Endothelial cell of umbilical vein (primary cell): ENCODE measurements around the gene RASGRP1. TPM values are rescaled to one million over a fixed set of nuclear protein-coding genes. Genes with fewer than 3 reads are reported as not detected.

Experiments
- BruUV-seq: library from RNA; stranded (reverse); fragments of 400-500 nt; replicated peaks from 2 replicates; lab custom pipeline; 2021; lab: Mats Ljungman, UMichigan
- CTCF ChIA-PET: fragments of 300-600, 350-600 bp; sonication (Branson Sonifier 250); formaldehyde crosslinking; loops from one replicate; lab custom pipeline; 2021; ENCODE audit warnings: antibody characterized with exemption, inconsistent platforms; lab: Charles Lee
- POLR2A ChIA-PET: fragments of 300-600, 350-600 bp; sonication (Branson Sonifier 250); formaldehyde crosslinking; loops from one replicate; lab custom pipeline; 2021; ENCODE audit warnings: antibody characterized with exemption, inconsistent platforms; lab: Charles Lee
- DNase-seq: peaks from one replicate; pipeline ENCODE4 v3.0.0-alpha.2; 2011; ENCODE audit warnings: low read depth, low spot score
- FAIRE-seq: peaks from 2 replicates; lab custom pipeline; 2011; peaks lifted over from hg19 to GRCh38; lab: Jason Lieb, UNC
- H2AFZ ChIP-seq: 2 replicates; pipeline ENCODE4 v1.6.0; 2012; ENCODE audit warnings: low read depth, low read length, control low read depth, inconsistent platforms
- H3K27ac ChIP-seq: 2 replicates; pipeline ENCODE4 v1.5.1; 2011; ENCODE audit warnings: low read depth, mild to moderate bottlenecking, control low read depth, low read length, moderate library complexity; ENCODE audit not compliant: insufficient read depth
- H3K27me3 ChIP-seq, 2 experiments: 2 replicates each; pipeline versions ENCODE4 v1.6.0 to v1.6.1; 2011; ENCODE audit warnings: low read length in 2 of 2, mixed read lengths in 1 of 2; ENCODE audit not compliant: control insufficient read depth in 2 of 2, insufficient read depth in 2 of 2
- H3K36me3 ChIP-seq, 2 experiments: 2 replicates in 1 of 2; 3 replicates in 1 of 2; pipeline ENCODE4 v1.5.1; 2011; ENCODE audit warnings: low read length in 2 of 2, mild to moderate bottlenecking in 1 of 2, moderate library complexity in 1 of 2; ENCODE audit not compliant: control insufficient read depth in 2 of 2, insufficient read depth in 2 of 2; ENCODE audit errors: extremely low read depth in 1 of 2
- H3K4me1 ChIP-seq: 3 replicates; pipeline ENCODE4 v1.5.1; 2011; ENCODE audit warnings: mild to moderate bottlenecking, low read length; ENCODE audit not compliant: control insufficient read depth, insufficient read depth; ENCODE audit errors: extremely low read depth
- H3K4me2 ChIP-seq: 2 replicates; pipeline ENCODE4 v1.6.1; 2011; ENCODE audit warnings: low read length, control low read depth, mixed read lengths; ENCODE audit not compliant: insufficient read depth
- H3K4me3 ChIP-seq, 3 experiments: fragments of 200-600 bp in 1 of 3; sonication (generic), shearing (Covaris generic) in 1 of 3; replicated peaks in 1 of 3; 2 replicates each; pipeline ENCODE4 v1.5.1; 2011 to 2016; ENCODE audit warnings: control low read depth in 3 of 3, low read length in 3 of 3, mild to moderate bottlenecking in 2 of 3, inconsistent platforms in 1 of 3, low read depth in 1 of 3, moderate library complexity in 1 of 3; ENCODE audit not compliant: insufficient read depth in 1 of 3
- H3K79me2 ChIP-seq: 2 replicates; pipeline ENCODE4 v1.6.0; 2012; ENCODE audit warnings: low read length, inconsistent platforms; ENCODE audit not compliant: control insufficient read depth, insufficient read depth
- H3K9ac ChIP-seq: replicated peaks from 2 replicates; pipeline ENCODE3; 2011; ENCODE audit warnings: low read length, control low read depth; ENCODE audit not compliant: insufficient read depth; ENCODE audit errors: extremely low read depth
- H3K9me1 ChIP-seq: replicated peaks from 3 replicates; pipeline ENCODE4 v1.6.0; 2011; ENCODE audit warnings: mild to moderate bottlenecking, low read length; ENCODE audit not compliant: control insufficient read depth, insufficient read depth; ENCODE audit errors: extremely low read depth
- H3K9me3 ChIP-seq: replicated peaks from 2 replicates; pipeline ENCODE4 v1.5.1; 2012; ENCODE audit warnings: low read length, inconsistent platforms; ENCODE audit not compliant: control insufficient read depth, insufficient read depth
- H4K20me1 ChIP-seq: replicated peaks from 2 replicates; pipeline ENCODE3; 2011; ENCODE audit warnings: mild to moderate bottlenecking, low read length; ENCODE audit not compliant: control insufficient read depth, insufficient read depth; ENCODE audit errors: extremely low read depth
- CTCF ChIP-seq, 2 donors: IDR thresholded peaks; 1 replicate in 1 of 2; 2 replicates in 1 of 2; pipeline ENCODE4 v1.5.1; 2011; ENCODE audit warnings: low read length in 2 of 2, mild to moderate bottlenecking in 2 of 2, moderate library complexity in 2 of 2, control low read depth in 1 of 2, inconsistent platforms in 1 of 2, low read depth in 1 of 2; ENCODE audit not compliant: insufficient read depth in 1 of 2; ENCODE audit errors: extremely low read depth in 1 of 2
- EZH2 ChIP-seq: IDR thresholded peaks from 2 replicates; pipeline ENCODE4 v1.6.1; 2012; ENCODE audit warnings: borderline replicate concordance, low read depth, mild to moderate bottlenecking, moderate library complexity, low read length, inconsistent platforms; ENCODE audit not compliant: severe bottlenecking
- FOS ChIP-seq: IDR thresholded peaks from 2 replicates; pipeline ENCODE4 v1.6.1; 2011; ENCODE audit warnings: mild to moderate bottlenecking, low read length, moderate library complexity, borderline replicate concordance; ENCODE audit not compliant: insufficient read depth
- GATA2 ChIP-seq: IDR thresholded peaks from 2 replicates; pipeline ENCODE4 v1.7.0; 2011; ENCODE audit warnings: low read depth, mild to moderate bottlenecking, moderate library complexity, mixed read lengths, low read length; ENCODE audit not compliant: insufficient read length, insufficient read depth
- JUN ChIP-seq: IDR thresholded peaks from 2 replicates; pipeline ENCODE4 v1.6.1; 2011; ENCODE audit warnings: borderline replicate concordance, low read depth; ENCODE audit not compliant: insufficient read length, insufficient read depth
- MAX ChIP-seq: IDR thresholded peaks from 2 replicates; pipeline ENCODE4 v1.6.1; 2011; ENCODE audit not compliant: insufficient read depth, insufficient read length
- MYC ChIP-seq: IDR thresholded peaks from one replicate; pipeline ENCODE4 v1.6.1; 2011; ENCODE audit warnings: mild to moderate bottlenecking, low read depth, low read length
- POLR2A ChIP-seq: IDR thresholded peaks from 2 replicates; pipeline ENCODE4 v1.6.1; 2012; ENCODE audit warnings: low read depth, mild to moderate bottlenecking, control low read depth, low read length
- POLR2AphosphoS5 ChIP-seq: IDR thresholded peaks from 2 replicates; pipeline ENCODE4 v1.6.1; 2012; ENCODE audit warnings: low read depth, mild to moderate bottlenecking, control low read depth, low read length, moderate library complexity; ENCODE audit not compliant: insufficient read depth
- dilution Hi-C: fragments of 300-500 bp; cut with MboI; formaldehyde crosslinking; loops from one replicate; pipeline ENCODE4 v1.15.0; 2019; ENCODE audit warnings: low sequenced_read_pairs; ENCODE audit not compliant: extremely low pct_ligation_motif_present
- intact Hi-C: fragments of 100-400 bp; cut with micrococcal nuclease; formaldehyde crosslinking; loops from one replicate; pipeline ENCODE4 v1.10.0; 2022
- polyA plus RNA-seq, 4 experiments: library from polyadenylated mRNA; depleted of rRNA in 3 of 4; stranded (reverse) in 3 of 4; unstranded in 1 of 4; fragments of >200 nt; gene quantifications; 2 replicates each; pipeline versions ENCODE4 v1.2.1 to v1.2.3, GENCODE V29; 2011 to 2012; ENCODE audit warnings: missing spikeins in 1 of 4
- total RNA-seq: library from RNA; stranded (reverse); gene quantifications from 2 replicates; pipeline ENCODE4 v1.2.3, GENCODE V29; 2021

Gene RASGRP1
- total and polyA plus RNA-seq, 2 donors (not counting 3 experiments of a cell fraction or from before 2014, with no cell fraction given): 0.15 to 0.38 TPM

- Histone ChIP-seq H3K27me3 (peaks cover 17 to 43% of the 10 kb centered on the region in 2 experiments), H2AFZ (no peak overlapping the region), H3K79me2 (no peaks in the 10 kb centered on the region), H3K9ac (no peak overlapping the region), H3K4me2 (no peak overlapping the region), H3K4me3 (no peak overlapping the region), H3K9me3 (no peaks in the 10 kb centered on the region), H3K27ac (no peak overlapping the region), H4K20me1 (no peaks in the 10 kb centered on the region), H3K4me1 (peaks cover 4% of the 10 kb centered on the region), H3K36me3 (no peaks in the 10 kb centered on the region), H3K9me1 (no peaks in the 10 kb centered on the region)
- BruUV-seq: no TSS peak
- ChIA-PET CTCF (interaction anchor here (0.9 to 1.7 kb wide), 3 partner anchors 46 to 181 kb away, joined by 3 to 6 read pairs (median 5); no protein-coding TSS in a partner anchor), POLR2A (no interaction called here)
- TF ChIP-seq POLR2A (no peak), MAX (no peak), CTCF (IDR thresholded peaks at IDR 0.05; ENCODE audit: extremely low read depth in 1 of 2, insufficient read depth in 1 of 2, low read depth in 1 of 2, low read length in 2 of 2) (no peak), POLR2AphosphoS5 (no peak), GATA2 (no peak), EZH2 (no peak), JUN (no peak), FOS (no peak), MYC (no peak)
- dilution Hi-C loops: no loop called here
- FAIRE-seq (no peak), DNase-seq (no peak)
- intact Hi-C loops: no loop called here
Measured at GRCh38 chr15:38518084-38518483, 46.5 kb downstream of the RASGRP1 start.
